GDM1 (cell line): ENCODE results near the gene MT3.
A peak's percentile ranks its signal among the peaks of the same experiment; 100 is the strongest.

ENCODE experiments used
- DNase-seq: peaks from one replicate; lab custom pipeline; 2025; lab: John Stamatoyannopoulos, UW

The MT3 gene

DNA sequence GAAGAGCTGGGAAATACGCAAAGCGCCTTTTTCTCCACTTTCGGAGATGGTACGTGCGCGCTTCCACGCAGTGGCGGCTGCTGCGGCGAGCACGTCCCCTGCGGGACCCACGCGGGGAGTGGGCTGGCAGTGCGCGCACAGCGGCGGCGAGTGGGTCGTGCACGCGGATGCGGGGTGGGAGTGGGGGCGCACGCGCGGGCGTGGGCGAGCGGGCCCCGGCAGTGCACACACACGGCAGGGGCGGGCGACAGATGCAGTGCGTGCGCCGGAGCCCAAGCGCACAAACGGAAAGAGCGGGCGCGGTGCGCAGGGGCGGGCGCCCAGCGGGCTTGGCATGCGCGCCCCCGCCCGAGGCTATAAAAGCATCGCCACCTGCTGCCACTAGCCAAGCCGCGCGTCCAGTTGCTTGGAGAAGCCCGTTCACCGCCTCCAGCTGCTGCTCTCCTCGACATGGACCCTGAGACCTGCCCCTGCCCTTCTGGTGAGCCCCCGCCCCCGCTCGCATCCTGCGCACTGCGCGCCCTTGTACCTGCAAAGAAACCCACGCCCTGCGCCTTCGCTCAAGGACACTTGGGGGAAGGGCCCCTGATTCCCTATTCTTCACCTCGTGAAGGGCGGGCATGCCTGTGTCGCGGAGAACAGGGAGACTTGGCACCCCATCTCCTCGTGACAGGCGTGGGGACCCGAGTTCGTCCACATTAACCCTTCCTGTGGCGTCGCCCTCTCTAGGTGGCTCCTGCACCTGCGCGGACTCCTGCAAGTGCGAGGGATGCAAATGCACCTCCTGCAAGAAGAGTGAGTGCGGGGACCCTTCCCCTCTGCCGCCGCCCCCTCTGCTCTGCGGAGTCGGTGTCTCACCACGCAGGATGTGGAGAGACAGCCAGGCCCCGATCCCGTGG lies at the start of gene MT3:
Gene MT3 (plus strand): TSS at position 388 of the 899 bp plus-strand sequence. CDS start 63 bp downstream, at position 451.
- DNase-seq = no peak

DNA sequence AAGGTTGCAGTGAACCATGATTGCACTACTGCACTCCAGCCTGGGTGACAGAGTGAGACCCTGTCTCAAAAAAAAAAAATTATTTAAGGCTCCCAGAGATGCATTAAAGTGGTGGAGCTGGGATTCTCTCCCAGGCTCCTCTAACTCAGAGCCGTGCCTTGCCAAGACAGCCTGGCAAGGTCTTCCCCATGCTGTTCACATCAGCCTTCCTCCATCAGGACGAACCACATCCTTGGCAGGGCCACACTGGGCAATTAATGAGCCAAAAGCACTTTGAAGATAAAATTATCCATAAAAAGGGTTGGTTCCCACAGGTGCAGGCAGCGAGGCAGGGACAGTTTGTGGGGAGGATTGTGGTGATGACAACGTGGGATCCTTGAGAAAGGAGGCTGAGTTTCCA lies 49.7 kb upstream of the MT3 start:
- no peak for DNase-seq

DNA sequence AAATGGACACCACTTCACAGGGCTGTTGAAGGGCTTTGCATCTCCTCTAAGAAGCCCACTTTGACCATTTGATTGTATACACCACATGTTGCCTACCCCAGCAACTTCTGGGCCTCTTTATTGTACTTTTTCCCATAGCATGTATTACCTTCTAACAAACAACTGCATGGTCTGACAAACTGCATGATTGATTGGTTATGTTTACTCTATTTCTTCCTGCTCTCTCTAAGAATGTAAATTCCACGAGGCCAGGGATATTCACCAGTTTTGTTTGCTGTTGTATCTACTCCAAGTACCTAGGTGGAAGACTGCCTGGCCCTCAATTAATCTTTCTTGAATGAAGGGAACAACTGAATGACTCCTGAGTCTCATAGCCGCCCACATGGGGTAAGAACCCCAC lies 47.3 kb upstream of the MT3 start:
- DNase-seq = no peak

DNA sequence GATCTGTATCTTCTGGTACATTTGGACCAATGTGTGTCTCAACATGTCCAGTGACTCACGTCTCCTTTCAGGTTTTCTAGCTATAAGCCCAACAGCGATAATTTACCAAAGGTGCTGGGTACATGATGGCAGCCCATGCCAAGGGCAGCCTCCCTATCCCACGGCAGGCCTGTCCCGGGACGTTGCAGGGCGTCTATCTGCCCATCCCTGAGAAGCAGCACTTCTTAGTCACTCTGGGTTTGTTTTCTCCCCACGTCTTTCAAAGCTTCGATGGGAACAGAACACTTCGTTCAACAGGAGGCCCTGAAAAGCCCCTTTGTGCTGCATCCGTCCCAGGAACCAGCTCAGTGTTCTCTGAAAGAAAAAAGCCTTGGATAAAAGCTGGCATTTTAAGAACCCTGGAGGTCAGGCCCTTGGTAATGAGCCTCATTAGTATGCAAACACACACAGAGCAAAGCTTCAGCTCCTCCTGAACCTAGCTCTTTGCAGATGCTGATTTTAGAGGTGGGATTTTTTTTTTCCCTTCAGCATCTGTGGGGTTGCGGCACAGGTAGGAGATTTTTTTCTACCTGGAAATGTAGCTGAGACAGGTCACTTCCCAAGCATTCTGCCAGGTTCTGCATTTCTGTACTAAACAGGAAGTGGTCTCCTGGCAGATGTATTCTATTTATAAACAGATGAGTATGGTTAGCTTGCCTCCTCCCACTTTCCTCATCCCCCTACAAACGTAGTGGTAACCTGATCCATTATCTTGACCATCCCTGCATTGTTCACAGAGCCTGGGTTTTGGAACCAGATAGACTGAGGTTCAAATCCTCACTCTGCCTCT lies 42.0 kb upstream of the MT3 start:
- no peak for DNase-seq

DNA sequence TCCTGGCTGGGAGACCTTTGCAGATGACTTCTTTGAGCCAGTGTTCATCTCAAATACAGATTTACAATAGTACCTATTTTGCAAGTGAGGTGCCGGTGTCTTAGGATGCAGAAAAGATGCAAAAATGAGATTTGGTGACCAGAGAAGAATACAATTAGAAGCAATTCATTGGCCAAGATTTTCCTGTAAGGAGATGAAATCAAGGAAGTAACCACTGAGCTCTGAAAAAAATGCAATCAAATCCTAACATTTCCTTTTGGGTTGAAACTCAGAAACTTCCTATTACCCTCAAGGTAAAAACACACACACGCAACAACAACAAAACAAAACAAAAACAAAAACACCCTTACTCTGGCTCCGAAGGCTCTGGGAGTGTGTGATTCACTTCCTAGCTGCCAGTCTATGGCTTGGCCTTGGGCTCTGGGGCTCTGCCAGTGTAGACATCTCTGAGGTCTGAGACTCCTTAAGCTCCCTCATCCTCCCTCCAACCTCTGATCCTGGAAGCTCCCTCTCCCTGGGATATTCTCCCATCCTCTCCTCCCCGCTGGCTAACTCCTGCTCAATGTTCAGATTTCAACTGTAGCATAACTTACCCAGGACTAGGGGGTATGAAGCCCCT lies 41.3 kb upstream of the MT3 start:
- DNase-seq = no peak

GRCh38 chr16:56549161-56549560 lies 40.2 kb upstream of the MT3 start:
- no peak for DNase-seq

GRCh38 chr16:56549744-56550385 lies 39.5 kb upstream of the MT3 start:
- no peak for DNase-seq

DNA sequence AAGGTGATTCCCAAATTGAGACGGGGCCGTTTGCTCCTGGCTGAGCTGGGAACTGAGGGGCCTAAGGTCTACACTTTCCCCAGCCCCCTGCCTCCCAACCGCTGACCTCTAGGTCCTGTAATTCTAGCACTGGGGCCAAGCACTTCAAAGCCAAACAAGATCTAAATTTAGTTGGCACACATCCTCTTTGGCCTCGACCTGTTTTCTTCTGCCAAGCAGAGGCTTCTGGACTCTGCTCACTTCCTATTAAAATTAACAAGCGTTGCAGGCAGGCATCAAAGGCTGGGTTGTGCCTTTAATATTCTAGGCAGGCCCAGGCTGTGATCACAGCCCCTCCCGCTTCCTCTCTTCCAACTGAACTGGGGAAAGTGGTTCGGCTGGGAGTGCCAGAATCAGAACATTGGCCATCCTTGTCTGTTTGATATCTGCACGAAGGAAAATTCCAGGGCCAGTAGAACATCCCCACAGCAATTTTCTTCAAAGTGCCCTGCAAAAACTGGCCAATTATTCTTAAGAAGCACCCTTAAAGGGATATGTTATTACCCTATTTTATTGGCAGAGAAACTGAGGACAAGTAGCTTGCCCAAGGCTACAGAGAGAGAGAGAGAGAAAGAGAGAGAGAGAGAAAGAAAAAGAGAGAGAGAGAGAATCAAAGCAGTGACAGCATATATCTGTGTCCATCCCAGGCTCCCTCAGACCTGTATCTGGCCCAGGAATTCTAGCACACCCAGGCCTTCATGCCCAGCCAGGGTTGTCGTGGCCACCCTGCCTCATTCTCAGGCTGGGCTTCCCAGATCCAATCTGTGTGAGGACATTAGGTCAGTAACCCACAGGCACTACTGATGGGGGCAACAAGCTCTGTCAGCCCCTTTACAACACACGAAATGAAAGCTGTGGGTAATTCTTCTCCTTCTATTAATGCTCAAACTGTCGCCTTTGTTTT lies 37.3 kb upstream of the MT3 start:
- DNase-seq = no peak

DNA sequence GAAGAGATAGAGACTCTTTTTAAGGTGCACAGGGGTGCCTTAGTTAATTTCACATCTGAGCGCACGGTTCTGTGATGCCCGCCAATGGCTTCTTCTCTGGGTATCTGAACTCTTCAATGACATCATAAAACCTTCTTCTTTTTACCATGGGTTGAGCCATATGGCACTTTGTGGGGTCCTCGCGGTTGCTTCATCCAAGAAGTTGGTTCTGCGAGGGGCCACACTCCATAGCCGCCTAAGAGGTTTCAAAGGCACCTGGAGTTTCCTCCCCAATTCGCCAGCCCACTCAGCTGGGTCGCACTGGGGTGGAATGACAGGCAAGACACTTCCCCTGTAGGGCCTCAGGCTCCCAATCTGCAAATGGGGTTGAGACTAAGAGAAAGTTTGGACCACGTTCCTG lies 34.9 kb upstream of the MT3 start:
- DNase-seq = no peak

- DNase-seq = no peak
Observed at GRCh38 chr16:56558024-56558747, 31.1 kb upstream of the MT3 start.

DNA sequence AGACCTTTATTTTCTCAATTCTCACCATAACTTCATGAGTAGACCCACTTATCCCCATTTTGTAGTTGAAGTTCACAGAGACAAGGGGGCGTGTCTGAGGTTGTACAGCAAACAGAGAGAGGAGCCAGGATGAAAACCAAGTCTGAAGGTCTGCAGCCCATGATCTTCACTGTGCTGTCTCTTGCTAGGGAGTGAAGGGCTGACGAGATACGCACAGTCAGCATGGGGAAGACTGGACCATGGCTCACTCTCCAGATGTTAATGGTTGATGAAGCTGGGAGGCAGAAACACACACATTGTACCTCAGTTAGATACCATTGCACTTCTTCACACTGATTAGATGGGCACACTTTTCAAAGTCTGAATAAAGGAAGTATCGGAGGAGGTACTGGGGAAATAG lies 30.2 kb upstream of the MT3 start:
- no peak for DNase-seq

DNA sequence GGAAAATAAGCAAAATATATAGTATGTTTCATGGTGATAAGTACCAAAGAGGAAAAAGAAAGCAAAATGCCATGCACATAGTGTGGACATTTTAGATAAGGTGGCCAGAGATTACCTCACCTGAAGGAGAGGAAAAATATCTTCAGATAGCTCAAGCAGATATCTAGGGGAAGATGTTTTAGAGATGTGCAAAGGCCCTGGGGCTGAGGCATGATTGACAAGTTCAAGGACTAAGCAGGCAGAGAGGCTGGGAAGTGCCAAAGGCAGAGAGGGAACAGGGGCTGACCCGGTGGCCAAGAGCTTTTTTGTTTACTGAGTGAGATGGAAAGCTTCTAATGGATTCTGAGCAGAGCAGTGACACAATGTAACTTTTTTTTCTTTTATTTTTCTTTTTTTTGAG lies 28.9 kb upstream of the MT3 start:
- no peak for DNase-seq

DNA sequence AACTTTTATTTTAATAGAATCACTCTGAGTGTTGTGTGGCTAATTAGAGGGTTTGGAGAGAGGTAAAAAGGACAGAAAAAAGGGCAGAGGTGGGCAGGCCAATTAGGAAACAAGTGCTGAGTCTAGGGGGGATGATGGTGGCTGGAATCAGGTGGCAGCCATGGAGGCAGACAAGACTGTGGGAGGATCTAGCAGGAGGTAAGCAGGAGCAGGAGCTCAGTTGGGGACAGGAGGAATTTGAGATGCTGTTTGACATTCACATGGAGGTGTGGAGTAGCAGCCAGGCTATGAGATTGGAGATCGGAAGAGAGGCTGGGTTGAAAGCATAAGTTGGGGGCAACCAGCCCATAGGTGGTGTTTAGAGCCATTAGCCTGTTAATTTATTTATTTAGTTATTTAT lies 28.2 kb upstream of the MT3 start:
- DNase-seq = no peak

DNA sequence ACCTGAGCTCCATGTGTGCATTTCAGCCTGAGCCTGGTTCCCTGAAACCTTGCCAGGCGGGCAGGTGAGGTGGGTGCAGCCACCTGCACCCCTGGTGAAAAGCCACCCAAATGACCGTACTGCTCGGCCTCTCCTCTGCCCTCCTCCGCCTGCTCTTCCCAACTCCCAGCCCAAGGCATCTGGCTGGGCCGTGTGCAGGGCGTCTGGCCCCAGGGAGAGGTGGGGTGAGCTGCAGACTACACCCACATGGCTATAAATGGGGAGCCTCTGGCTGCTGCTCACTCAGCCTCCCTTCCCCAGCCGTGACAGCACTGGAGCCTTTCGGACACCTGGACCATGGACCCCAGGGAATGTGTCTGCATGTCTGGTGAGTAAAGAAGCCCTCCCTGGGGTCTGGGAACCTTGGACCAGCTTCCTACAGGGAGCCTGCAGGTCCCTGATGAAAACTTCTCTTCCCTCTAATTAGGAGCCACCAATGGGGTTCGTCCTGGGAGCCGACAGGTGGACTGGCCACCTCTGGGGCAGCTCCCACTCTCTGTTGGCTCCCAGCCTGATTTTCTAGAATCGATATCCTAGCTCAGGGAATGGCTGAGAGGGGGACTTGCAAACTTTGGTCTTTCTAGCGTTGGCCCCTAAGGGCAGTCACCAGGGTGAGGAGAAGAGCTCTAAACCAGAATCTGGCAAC lies 24.4 kb upstream of the MT3 start, which contains the start of gene MT4:
Gene MT4 (plus strand): TSS at position 281 of the 685 bp plus-strand sequence. CDS start 56 bp downstream, at position 337.
- DNase-seq = no peak

- DNase-seq = no peak
Observed at GRCh38 chr16:56569971-56570370, 19.4 kb upstream of the MT3 start.

- DNase-seq = no peak
Observed at GRCh38 chr16:56571525-56571924, 17.8 kb upstream of the MT3 start.

DNA sequence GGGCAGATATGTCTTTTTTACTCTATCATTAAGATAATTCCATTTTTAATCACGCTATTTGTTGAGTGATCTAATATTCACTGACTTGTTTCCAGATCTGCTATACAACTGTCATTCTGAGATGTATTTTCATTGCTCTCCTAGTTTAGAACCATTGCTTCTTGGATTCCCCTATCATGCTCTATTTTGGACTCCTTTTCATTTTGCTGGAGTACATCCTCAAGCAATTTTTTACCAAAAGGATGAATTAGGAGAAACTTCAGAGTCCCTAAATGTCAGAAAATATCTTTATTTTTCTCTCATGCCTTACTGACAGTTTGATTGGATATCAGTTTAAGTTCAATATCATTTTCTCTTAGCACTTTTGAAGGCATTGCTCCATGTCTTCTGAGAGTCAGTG lies 14.7 kb upstream of the MT3 start:
- DNase-seq = no peak

DNA sequence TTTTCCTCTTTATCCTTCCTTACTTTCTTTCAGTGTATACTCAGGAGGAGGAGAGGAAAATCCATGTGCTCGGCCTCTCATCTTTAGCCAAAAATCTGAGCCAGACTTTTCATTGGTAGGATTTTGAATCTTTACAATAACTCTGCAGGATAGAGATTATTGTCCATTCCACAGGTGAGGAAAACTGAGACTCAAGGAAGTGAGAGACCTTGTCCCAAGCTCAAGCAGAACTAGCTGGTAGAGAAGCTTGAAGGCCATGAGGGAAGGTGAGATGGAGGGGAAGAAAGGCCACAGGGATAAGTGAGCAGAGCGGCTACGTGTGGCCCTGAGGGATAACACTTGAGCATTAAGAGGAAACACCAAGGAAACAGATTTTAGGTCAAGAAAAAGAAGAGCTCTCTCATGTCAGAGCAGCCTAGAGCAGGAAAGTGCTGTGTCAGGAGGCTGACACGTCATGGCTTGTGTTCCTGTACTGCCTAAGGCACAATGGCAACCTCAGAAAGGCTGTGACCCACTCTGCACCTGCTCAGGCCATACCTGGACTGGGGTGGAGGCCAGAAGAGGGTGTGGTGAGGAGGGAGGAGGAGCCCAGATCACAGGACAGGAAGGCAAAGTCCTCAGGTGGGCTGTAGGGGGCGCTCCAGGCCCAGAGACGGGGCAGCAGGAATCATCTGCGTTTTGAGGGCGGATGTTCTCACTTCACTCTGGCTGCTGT lies 12.6 kb upstream of the MT3 start:
- peak; percentile 16 for DNase-seq

DNA sequence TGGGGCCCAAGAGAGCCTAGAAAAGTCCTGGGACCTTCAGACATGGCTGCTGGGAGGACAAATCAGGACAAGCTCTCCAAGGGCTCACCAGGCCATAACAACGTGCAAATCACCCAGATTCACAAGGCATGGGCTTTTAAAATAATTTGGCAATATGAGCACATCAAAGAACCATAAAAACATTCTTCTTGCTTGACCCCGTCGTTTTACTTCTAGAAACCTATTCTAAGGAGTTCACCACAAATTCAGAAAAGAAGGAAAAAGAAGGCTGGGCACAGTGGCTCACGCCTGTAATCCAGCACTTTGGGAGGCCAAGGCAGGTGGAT lies 12.1 kb upstream of the MT3 start:
- no peak for DNase-seq
